Measurements from ENCODE around the gene PTPRU.

Gene PTPRU

GRCh38 chr1:29354511-29355098 lies 118.3 kb downstream of the PTPRU start:
- Histone ChIP-seq H3K9ac (no peak overlapping the region), H4K20me1 (no peaks in the 10 kb centered on the region), H3K4me1 (peaks cover 7 to 22% (median 20%) of the 10 kb centered on the region in 10 experiments), H3K36me3 (no peaks in the 10 kb centered on the region), H3K4me2 (peak overlapping the region; percentile 24 to 75 (median 58); a peak in 20 of 22 replicates), H3K9me3 (replicated peaks in 1 of 11) (no peaks in the 10 kb centered on the region), H3K27me3 (no peaks in the 10 kb centered on the region), H3K4me3 (no peak overlapping the region), H3K27ac (no peak overlapping the region)
- no peak for TF ChIP-seq Cebpa-rat (IDR thresholded peaks at IDR 0.05)

GRCh38 chr1:29355375-29355774 lies 119.1 kb downstream of the PTPRU start:
- H3K27ac ChIP-seq = no peak overlapping the region
- no peaks in the 10 kb centered on the region for H4K20me1 ChIP-seq
- no peak overlapping the region for H3K9ac ChIP-seq
- H3K9me3 ChIP-seq (replicated peaks in 1 of 11) = no peaks in the 10 kb centered on the region
- H3K4me3 ChIP-seq = no peak overlapping the region
- H3K36me3 ChIP-seq = no peaks in the 10 kb centered on the region
- H3K4me1 ChIP-seq = peaks cover 7 to 22% (median 20%) of the 10 kb centered on the region in 10 experiments
- no peaks in the 10 kb centered on the region for H3K27me3 ChIP-seq
- no peak for TF ChIP-seq Cebpa-rat (IDR thresholded peaks at IDR 0.05)
- peak overlapping the region in 10 of 11 experiments; percentile 2 to 75 (median 58); a peak in 18 of 22 replicates for H3K4me2 ChIP-seq

GRCh38 chr1:29356663-29357062 lies 120.3 kb downstream of the PTPRU start:
- Histone ChIP-seq H3K4me1 (peaks cover 7 to 22% (median 20%) of the 10 kb centered on the region in 10 experiments), H3K9ac (no peak overlapping the region), H3K27me3 (no peaks in the 10 kb centered on the region), H3K9me3 (replicated peaks in 1 of 11) (no peaks in the 10 kb centered on the region), H3K27ac (no peak overlapping the region), H3K4me3 (no peak overlapping the region), H4K20me1 (no peaks in the 10 kb centered on the region), H3K36me3 (no peaks in the 10 kb centered on the region), H3K4me2 (no peak overlapping the region)
- no peak for TF ChIP-seq Cebpa-rat (IDR thresholded peaks at IDR 0.05)

GRCh38 chr1:29357452-29357851 lies 121.1 kb downstream of the PTPRU start:
- no peaks in the 10 kb centered on the region for H3K36me3 ChIP-seq
- H3K4me3 ChIP-seq = no peak overlapping the region
- no peak overlapping the region for H3K9ac ChIP-seq

GRCh38 chr1:29358183-29358582 lies 121.9 kb downstream of the PTPRU start:
- Histone ChIP-seq H3K4me3 (no peak overlapping the region), H3K36me3 (no peaks in the 10 kb centered on the region), H3K27me3 (no peaks in the 10 kb centered on the region), H3K27ac (no peak overlapping the region), H4K20me1 (no peaks in the 10 kb centered on the region), H3K4me2 (no peak overlapping the region), H3K9ac (no peak overlapping the region), H3K9me3 (replicated peaks in 1 of 11) (no peaks in the 10 kb centered on the region), H3K4me1 (peaks cover 7 to 22% (median 20%) of the 10 kb centered on the region in 10 experiments)
- no peak for TF ChIP-seq Cebpa-rat (IDR thresholded peaks at IDR 0.05)

More at GRCh38 chr1:29357452-29357851, 121.1 kb downstream of the PTPRU start:
- no peaks in the 10 kb centered on the region for H3K9me3 ChIP-seq (replicated peaks in 1 of 11)
- H3K27me3 ChIP-seq = no peaks in the 10 kb centered on the region
- no peaks in the 10 kb centered on the region for H4K20me1 ChIP-seq
- no peak for TF ChIP-seq Cebpa-rat (IDR thresholded peaks at IDR 0.05)
- no peak overlapping the region for H3K4me2 ChIP-seq
- H3K4me1 ChIP-seq = peaks cover 7 to 22% (median 20%) of the 10 kb centered on the region in 10 experiments
- no peak overlapping the region for H3K27ac ChIP-seq

GRCh38 chr1:29360768-29361167 lies 124.4 kb downstream of the PTPRU start:
- Histone ChIP-seq H3K9me3 (replicated peaks in 1 of 11) (no peaks in the 10 kb centered on the region), H3K27me3 (no peaks in the 10 kb centered on the region), H3K27ac (no peak overlapping the region), H3K36me3 (no peaks in the 10 kb centered on the region), H3K9ac (no peak overlapping the region), H3K4me1 (peaks cover 4 to 16% (median 5%) of the 10 kb centered on the region in 10 experiments), H3K4me3 (no peak overlapping the region), H3K4me2 (no peak overlapping the region), H4K20me1 (no peaks in the 10 kb centered on the region; a peak in 1 of 22 replicates)
- no peak for TF ChIP-seq Cebpa-rat (IDR thresholded peaks at IDR 0.05)

- Histone ChIP-seq H3K27ac (no peak overlapping the region), H3K4me1 (peaks cover 0 to 18% (median 0%) of the 10 kb centered on the region in 10 experiments; a peak in 6 of 20 replicates), H3K4me2 (no peak overlapping the region), H3K9ac (no peak overlapping the region), H3K36me3 (no peaks in the 10 kb centered on the region), H3K9me3 (replicated peaks in 1 of 11) (no peaks in the 10 kb centered on the region), H4K20me1 (no peaks in the 10 kb centered on the region; a peak in 1 of 22 replicates), H3K27me3 (no peaks in the 10 kb centered on the region), H3K4me3 (no peak overlapping the region)
- TF ChIP-seq Cebpa-rat (IDR thresholded peaks at IDR 0.05) = no peak
Measured at GRCh38 chr1:29361686-29362085, 125.4 kb downstream of the PTPRU start.

GRCh38 chr1:29362116-29362515 lies 125.8 kb downstream of the PTPRU start:
- Histone ChIP-seq H3K4me2 (no peak overlapping the region), H3K27ac (no peak overlapping the region), H3K4me3 (no peak overlapping the region), H3K27me3 (no peaks in the 10 kb centered on the region), H4K20me1 (no peaks in the 10 kb centered on the region; a peak in 1 of 22 replicates), H3K9me3 (replicated peaks in 1 of 11) (no peaks in the 10 kb centered on the region), H3K36me3 (no peaks in the 10 kb centered on the region), H3K4me1 (peaks cover 0 to 18% (median 0%) of the 10 kb centered on the region in 10 experiments; a peak in 6 of 20 replicates), H3K9ac (no peak overlapping the region)
- no peak for TF ChIP-seq Cebpa-rat (IDR thresholded peaks at IDR 0.05)

GRCh38 chr1:29362764-29363163 lies 126.4 kb downstream of the PTPRU start:
- Histone ChIP-seq H4K20me1 (no peaks in the 10 kb centered on the region; a peak in 1 of 22 replicates), H3K4me2 (no peak overlapping the region), H3K4me3 (no peak overlapping the region), H3K36me3 (no peaks in the 10 kb centered on the region), H3K9me3 (replicated peaks in 1 of 11) (no peaks in the 10 kb centered on the region), H3K27ac (no peak overlapping the region), H3K4me1 (peaks cover 0 to 18% (median 0%) of the 10 kb centered on the region in 10 experiments; a peak in 6 of 20 replicates), H3K9ac (no peak overlapping the region), H3K27me3 (no peaks in the 10 kb centered on the region)
- no peak for TF ChIP-seq Cebpa-rat (IDR thresholded peaks at IDR 0.05)

- no peaks in the 10 kb centered on the region; a peak in 1 of 22 replicates for H4K20me1 ChIP-seq
- H3K36me3 ChIP-seq = no peaks in the 10 kb centered on the region
- TF ChIP-seq Cebpa-rat (IDR thresholded peaks at IDR 0.05) = no peak
- no peaks in the 10 kb centered on the region for H3K27me3 ChIP-seq
- H3K27ac ChIP-seq = no peak overlapping the region
- H3K4me2 ChIP-seq = no peak overlapping the region
- no peaks in the 10 kb centered on the region for H3K9me3 ChIP-seq (replicated peaks in 1 of 11)
- H3K9ac ChIP-seq = no peak overlapping the region
- peaks cover 0 to 18% (median 0%) of the 10 kb centered on the region in 10 experiments; a peak in 6 of 20 replicates for H3K4me1 ChIP-seq
- no peak overlapping the region for H3K4me3 ChIP-seq
Measured at GRCh38 chr1:29363536-29363935, 127.2 kb downstream of the PTPRU start.
